ENCODE results near the gene GOLGA7B. TPM values are rescaled to one million over a fixed set of nuclear protein-coding genes. Genes with fewer than 3 reads are reported as not detected.
"Not testable (repeated sequence)": the region's sequence is repeated elsewhere in the genome, so short reads cannot be mapped to it uniquely, and the experiment has no call there.

GOLGA7B gene
- total RNA-seq, 1 donor from 2014 or later, result 2.5 TPM

- intact Hi-C loops (cut with DNase I), result no loop called here
- TF ChIP-seq POLR2A (IDR thresholded peaks at IDR 0.05) (no peak), CTCF (IDR thresholded peaks at IDR 0.05) (no peak), POLR2AphosphoS5 (IDR thresholded peaks at IDR 0.05; ENCODE audit: insufficient read depth in 1 of 2, low read depth in 1 of 2) (no peak)
- DNase-seq (ENCODE audit: extremely low spot score in 2 of 2), result no peak
- H3K4me3 ChIP-seq, result no peak overlapping the region
- no peaks in the 10 kb centered on the region for H3K9me3 ChIP-seq
- no peaks in the 10 kb centered on the region for H3K36me3 ChIP-seq
- H3K27me3 ChIP-seq, result no peaks in the 10 kb centered on the region
- H3K27ac ChIP-seq, result no peak overlapping the region
- H3K4me1 ChIP-seq, result peaks cover 6% of the 10 kb centered on the region
These were observed 18.4 kb upstream of the GOLGA7B start for GRCh38 chr10:97831259-97831658.

- DNase-seq (ENCODE audit: extremely low spot score in 2 of 2), result no peak
- no peak overlapping the region for H3K4me3 ChIP-seq
- peaks cover 7% of the 10 kb centered on the region for H3K4me1 ChIP-seq
- H3K27ac ChIP-seq, result no peak overlapping the region
- H3K36me3 ChIP-seq, result no peaks in the 10 kb centered on the region
- intact Hi-C loops (cut with DNase I), result no loop called here
- TF ChIP-seq POLR2AphosphoS5 (IDR thresholded peaks at IDR 0.05; ENCODE audit: insufficient read depth in 1 of 2, low read depth in 1 of 2), result no peak
- TF ChIP-seq POLR2A (IDR thresholded peaks at IDR 0.05), result no peak
- no peak for TF ChIP-seq CTCF (IDR thresholded peaks at IDR 0.05)
- H3K27me3 ChIP-seq, result no peaks in the 10 kb centered on the region
- H3K9me3 ChIP-seq, result no peaks in the 10 kb centered on the region
These were observed 13.2 kb upstream of the GOLGA7B start for GRCh38 chr10:97836446-97836845.

GRCh38 chr10:97838091-97838490 is 11.6 kb upstream of the GOLGA7B start:
- Histone ChIP-seq H3K4me1 (peaks cover 7% of the 10 kb centered on the region), H3K9me3 (no peaks in the 10 kb centered on the region), H3K36me3 (no peaks in the 10 kb centered on the region), H3K4me3 (no peak overlapping the region), H3K27ac (no peak overlapping the region), H3K27me3 (no peaks in the 10 kb centered on the region)
- intact Hi-C loops (cut with DNase I), result no loop called here
- TF ChIP-seq POLR2A (IDR thresholded peaks at IDR 0.05) (no peak), POLR2AphosphoS5 (IDR thresholded peaks at IDR 0.05; ENCODE audit: insufficient read depth in 1 of 2, low read depth in 1 of 2) (no peak), CTCF (IDR thresholded peaks at IDR 0.05) (no peak)
- DNase-seq (ENCODE audit: extremely low spot score in 2 of 2), result no peak

- H3K4me3 ChIP-seq; H3K27me3 ChIP-seq; H3K36me3 ChIP-seq; H3K4me1 ChIP-seq; H3K9me3 ChIP-seq; intact Hi-C loops (cut with DNase I); H3K27ac ChIP-seq; DNase-seq (ENCODE audit: extremely low spot score in 2 of 2): not testable (repeated sequence)
These were observed 8.5 kb upstream of the GOLGA7B start for GRCh38 chr10:97841166-97841565.

GRCh38 chr10:97842114-97842513 is 7.5 kb upstream of the GOLGA7B start:
- H3K4me3 ChIP-seq; H3K4me1 ChIP-seq; H3K9me3 ChIP-seq; H3K27ac ChIP-seq; DNase-seq (ENCODE audit: extremely low spot score in 2 of 2); H3K27me3 ChIP-seq; H3K36me3 ChIP-seq; intact Hi-C loops (cut with DNase I): not testable (repeated sequence)

- Histone ChIP-seq H3K4me3 (no peak overlapping the region), H3K36me3 (no peaks in the 10 kb centered on the region), H3K27me3 (no peaks in the 10 kb centered on the region), H3K9me3 (no peaks in the 10 kb centered on the region), H3K4me1 (peaks cover 7% of the 10 kb centered on the region), H3K27ac (no peak overlapping the region)
- intact Hi-C loops (cut with DNase I), result no loop called here
- no peak for DNase-seq (ENCODE audit: extremely low spot score in 2 of 2)
- no peak for TF ChIP-seq POLR2A (IDR thresholded peaks at IDR 0.05)
- TF ChIP-seq CTCF (IDR thresholded peaks at IDR 0.05), result no peak
- TF ChIP-seq POLR2AphosphoS5 (IDR thresholded peaks at IDR 0.05; ENCODE audit: insufficient read depth in 1 of 2, low read depth in 1 of 2), result no peak
These were observed 6.9 kb upstream of the GOLGA7B start for GRCh38 chr10:97842656-97843280.

Measured in vagina (tissue), 2 donors.